ENCODE measurements around the gene DGCR6L.
"Not testable (repeated sequence)": the region's sequence is repeated elsewhere in the genome, so short reads cannot be mapped to it uniquely, and the experiment has no call there.

Gene DGCR6L

GRCh38 chr22:20273758-20274181 lies 46.1 kb downstream of the DGCR6L start:
- DNase-seq: no peak

DNA sequence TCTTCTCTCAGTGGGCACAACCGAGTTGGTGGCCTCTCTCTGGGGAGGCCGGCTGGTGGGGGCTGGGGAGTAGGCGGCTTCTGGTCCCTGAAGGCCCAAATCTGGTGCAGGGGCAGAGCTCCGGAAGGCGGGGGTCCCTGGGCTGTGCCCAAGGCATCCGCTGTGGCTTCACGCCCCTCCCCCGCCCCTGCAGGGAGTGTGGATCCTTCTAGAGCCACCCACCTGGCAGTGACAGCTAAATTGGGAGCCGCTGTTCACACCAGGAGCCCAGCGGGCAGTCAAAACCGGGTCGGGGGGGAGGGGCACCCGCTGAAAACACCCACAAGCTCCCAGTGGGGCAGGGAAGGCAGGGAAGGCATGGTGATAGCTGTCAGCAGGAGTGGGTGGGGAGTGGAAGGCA lies 47.2 kb downstream of the DGCR6L start:
- no peak for DNase-seq

GRCh38 chr22:20272174-20272573 lies 47.7 kb downstream of the DGCR6L start:
- no peak for DNase-seq

DNA sequence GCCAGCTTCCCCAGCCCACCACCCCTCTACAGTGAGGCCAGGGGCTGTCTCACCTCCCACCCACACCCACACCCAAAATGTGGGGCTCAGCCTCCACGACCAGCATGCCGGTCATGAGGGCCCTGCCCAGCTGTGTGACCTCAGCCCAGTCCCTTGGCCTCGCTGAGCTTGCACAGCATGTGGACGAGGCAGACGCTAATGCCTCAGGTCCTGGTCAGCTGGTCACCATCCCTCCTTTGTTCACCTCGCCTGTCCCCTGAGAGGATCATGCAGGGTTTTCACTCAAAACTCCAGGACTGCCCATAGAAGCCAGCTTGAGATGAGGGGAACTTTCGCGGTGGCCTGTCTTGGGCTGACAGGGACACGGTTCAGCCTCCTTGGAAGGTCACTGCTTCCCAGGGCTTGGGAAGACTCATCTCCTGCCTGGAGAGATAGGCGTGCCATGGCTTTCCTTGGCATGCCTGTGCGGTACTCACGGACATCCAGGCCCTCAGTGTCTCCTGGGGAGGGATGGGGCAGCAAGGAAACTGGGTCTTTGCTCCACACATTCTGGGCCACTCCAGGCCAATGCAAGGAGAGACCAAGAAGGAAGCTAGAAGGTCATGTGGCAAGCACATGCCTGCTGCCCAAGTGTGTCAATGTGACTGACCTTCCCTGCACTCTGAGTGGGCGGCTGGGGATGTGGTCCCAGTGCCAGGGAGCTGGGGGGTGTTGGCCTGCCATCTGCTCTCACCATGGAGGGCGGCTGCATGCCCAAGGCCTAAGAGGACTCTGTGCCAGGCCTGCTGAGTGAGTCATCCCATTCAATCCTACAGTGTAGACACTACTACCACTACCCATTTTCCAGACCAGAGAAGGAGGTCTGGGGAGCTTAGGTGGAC lies 48.5 kb downstream of the DGCR6L start:
- no peak for DNase-seq

DNA sequence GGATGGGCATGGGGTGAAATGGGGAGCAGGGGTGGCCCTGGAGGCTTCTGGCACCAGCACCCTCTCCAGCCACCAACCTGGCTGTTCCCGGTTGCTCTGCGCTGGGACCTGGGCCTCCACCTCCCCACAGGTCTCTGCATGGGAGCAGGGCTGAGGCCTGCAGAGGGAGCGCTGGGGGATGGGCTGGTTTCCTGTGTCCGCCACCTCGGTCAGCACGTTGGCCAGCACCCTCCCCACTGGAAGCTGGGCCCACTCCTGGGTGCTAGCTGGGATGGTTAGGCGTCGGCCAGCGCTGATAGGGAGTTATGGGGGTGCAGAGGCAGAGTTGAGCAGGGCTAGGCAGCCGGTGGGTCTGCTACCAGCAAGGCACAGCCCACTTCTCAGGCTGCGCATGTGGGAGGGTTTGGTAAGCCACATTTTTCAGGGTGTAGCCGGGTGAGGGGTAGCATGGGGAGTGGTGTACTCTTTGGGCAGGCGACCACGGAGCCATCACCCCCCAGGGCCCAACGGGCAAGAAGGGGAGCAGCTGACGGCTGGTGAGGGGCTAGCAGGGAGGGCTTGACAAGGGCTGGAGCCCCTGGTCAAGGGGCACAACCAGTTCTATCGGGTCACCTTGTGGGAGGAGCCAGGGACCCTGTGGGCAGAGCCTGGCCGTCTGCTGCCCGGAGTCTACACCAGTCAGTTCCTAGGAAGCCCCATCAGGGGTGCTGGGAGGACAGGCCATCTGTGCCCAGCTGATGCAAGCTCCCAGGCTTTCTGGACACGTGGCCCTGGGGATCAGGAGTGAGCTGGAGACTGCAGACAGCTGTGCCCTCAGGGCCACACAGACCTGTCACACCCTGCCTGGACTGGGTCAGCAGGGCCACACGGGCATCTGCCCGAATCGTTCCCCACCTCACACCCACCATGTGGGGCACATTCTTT lies 49.4 kb downstream of the DGCR6L start:
- not testable (repeated sequence) for DNase-seq

GRCh38 chr22:20269673-20270072 lies 50.2 kb downstream of the DGCR6L start:
- DNase-seq: not testable (repeated sequence)

DNA sequence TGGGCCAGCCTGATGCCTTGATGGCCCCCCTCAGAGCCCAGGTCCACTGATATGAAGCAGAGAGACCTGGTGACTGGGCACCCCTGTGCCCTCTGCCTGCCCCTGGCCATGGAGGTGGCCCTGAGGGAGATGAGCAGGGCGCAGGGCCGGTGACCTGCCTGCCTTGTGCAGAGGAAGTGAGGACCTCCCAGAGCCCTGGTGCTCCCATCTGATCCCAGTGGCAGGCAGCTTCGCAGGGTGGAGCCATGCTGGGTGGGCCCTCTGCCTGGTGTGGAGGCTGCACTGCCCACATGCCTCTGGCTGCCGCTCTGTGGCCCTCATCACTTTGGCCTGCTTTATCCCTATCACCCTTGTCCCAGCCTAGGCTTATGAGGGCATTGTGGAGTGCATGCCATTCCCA lies 50.7 kb downstream of the DGCR6L start:
- DNase-seq: not testable (repeated sequence)

DNA sequence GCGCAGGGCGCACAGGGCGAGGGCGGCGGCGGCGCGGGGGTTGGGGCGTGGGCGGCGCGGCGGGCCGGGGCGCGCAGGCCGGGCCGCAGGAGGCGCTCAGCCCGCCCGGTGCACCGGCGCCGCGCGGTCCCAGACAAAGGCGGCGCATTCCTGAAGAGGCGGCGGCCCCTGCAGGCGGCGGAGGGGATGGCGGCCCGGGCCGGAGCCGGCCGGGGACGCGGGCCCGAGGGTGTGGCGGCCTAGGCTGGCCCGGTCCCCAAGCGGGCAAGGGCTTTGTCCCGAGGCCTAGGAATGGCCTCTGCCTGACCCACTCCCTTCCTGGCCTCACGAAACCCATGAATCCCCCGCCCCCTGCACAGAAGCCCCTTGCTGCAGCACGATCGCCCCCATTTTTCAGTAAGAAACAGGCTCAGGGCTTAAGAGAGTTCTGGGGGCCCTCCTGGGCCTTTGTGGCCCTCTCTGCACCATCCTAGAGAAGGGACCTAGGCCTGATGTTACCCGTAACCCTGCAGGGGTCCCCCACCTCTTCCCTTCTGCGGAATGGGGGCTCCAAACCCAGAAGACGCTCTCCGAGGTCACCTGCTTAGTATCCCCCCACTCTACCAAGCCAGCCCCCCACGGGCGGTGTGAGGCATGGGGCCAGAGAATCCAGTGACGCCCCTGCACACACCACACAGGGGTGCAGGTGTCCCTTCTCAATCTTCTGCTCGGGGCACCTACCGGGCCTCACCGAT lies 51.4 kb downstream of the DGCR6L start, which contains the start of gene RTN4R:
Gene RTN4R, minus strand, starts transcription at position 40 of the 734 bp plus-strand sequence. CDS start 226 bp downstream, outside the sequence.
- peak in 5 of 6 experiments; percentile 26 to 59 (median 32) for DNase-seq

DNA sequence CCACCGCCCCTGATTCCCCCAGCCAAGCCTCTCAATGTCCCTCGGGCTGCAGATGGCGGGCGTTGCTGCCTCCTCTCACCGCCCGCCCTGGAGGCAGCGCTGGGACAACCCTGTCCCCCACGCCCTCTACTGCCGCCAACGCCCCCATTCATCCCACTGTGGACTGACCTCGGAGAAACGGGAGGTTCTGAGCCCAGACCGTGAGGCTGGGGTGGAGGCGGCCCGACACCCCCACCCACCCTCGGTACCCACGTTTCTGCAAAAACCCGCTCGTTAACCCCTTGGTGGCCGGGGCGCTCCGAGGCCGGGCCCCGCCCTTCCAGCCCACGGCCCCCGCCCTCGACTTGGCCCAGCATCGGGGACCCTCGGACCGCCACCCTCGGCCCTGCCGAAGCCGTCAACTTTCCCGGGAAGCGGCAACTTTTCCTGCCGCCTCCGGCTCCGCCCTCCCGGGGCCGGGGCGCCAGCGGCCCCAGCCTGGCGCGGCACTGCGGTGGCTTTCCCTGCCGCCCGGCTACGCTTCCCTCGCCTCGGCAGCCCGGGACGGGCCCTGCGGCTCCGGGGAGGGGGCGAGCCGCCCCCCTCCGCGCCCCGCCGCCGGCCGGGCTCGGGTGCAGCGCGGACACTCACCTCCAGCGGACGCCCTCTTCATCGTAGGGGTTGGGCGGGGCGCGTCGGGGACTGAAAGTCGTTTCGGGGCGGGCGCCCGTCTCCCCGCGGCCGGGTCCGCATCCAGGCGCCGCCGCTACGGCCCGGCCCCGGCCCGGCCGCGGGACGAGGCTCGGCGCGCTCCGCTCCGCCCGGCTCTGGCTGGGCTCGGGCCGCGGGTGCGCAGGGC lies 52.2 kb downstream of the DGCR6L start:
- DNase-seq: no peak

DNA sequence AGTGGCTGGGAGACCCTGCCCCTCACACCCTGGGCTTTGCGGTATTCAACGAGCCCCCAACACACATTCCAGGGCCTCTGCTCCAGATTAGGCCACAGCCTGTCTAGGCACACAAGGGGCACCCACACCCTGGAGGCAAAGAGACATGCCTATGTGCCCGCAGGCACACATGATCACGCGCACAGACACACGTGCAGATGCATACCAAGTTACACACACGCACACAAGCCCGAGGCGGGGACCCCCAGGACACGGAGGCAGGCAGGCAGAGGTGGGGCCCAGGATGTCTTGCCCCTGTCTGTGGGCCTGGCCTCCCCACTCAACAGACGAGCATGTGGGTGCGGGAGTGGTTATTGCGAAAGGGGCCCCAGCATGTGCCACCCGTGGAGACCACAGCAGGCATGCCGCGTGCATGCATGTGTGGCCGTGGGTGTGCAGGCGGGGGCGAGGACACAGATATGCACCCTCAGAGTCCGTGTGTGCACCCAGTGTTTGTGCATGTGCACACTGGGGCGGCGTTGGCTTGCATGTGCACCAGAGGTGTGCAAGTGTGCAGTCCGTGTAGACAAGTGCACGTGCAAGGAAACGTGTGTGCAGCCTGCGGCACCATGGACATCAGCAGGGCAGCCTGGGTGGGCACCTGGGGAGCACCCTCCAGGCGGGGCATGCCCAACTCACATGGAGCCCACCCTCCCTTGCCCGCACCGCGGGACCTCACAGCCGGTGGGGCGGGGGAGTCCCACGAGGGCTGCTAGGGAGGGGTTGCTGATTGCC lies 53.0 kb downstream of the DGCR6L start:
- DNase-seq: peak in 1 of 6 experiments; percentile 16

- DNase-seq: not testable (repeated sequence)
Observed at GRCh38 chr22:20265772-20266666, 53.8 kb downstream of the DGCR6L start.

DNA sequence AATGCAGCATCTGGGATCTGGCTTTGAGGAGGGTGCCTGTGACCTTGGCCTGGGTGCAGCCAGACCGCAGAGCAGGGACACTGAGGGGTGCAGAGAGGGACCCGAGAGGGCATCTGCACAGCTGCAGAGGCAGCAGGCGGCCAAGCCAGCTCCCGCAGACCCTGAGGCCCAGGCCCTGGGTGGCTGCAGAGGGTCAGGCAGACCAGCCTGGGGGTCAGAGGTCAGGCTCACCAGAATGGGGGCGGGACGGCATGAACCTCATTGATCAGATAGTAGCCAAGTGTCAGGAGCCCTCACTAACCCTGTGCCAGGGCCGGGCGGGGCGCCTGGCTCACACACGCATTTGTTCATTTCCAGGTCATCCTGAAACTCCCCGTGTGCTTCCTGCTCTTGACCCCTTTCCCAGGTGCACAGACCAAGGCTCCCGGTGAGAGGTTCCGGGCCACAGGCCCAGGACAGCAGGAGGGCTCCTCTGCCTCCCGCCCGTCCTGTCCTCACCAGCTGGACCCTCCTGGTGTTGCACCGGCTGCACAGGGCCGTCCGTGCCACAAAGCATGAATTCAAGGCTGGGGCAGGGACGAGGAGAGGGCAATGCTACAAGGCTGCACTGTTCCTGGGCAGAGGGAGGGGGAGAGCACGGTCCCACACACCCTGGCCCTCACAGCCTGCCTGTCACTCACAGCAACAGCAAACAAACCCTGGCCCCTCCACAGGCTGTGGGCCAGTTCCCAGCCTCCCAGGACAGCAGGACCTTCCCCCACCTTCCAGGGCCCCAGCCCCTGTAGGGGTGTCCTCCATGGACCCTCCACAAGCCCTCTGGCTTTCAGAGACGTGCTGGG lies 55.0 kb downstream of the DGCR6L start:
- DNase-seq: no peak

All from stimulated activated naive CD4-positive, alpha-beta T cell (primary cell).